Eye (tissue), 1 donor: ENCODE data around the gene VWF.
A peak's percentile ranks its signal among the peaks of the same experiment; 100 is the strongest.

Experiments used
- DNase-seq: peaks from one replicate; pipeline ENCODE4 v3.0.0-alpha.2; 2015

Gene VWF

GRCh38 chr12:6058481-6059161 is 65.8 kb downstream of the VWF start:
- no peak for DNase-seq

- DNase-seq: peak; percentile 70
Observed at GRCh38 chr12:6057700-6058099, 66.8 kb downstream of the VWF start.

- peak; percentile 64 for DNase-seq
Observed at GRCh38 chr12:6056406-6057240, 67.8 kb downstream of the VWF start.

- no peak for DNase-seq
Observed at GRCh38 chr12:6053541-6053940, 70.9 kb downstream of the VWF start.

- no peak for DNase-seq
Observed at GRCh38 chr12:6052940-6053329, 71.5 kb downstream of the VWF start.

GRCh38 chr12:6052206-6052939 is 72.1 kb downstream of the VWF start:
- no peak for DNase-seq

- no peak for DNase-seq
Observed at GRCh38 chr12:6049992-6050391, 74.5 kb downstream of the VWF start.

GRCh38 chr12:6049587-6049986 is 74.9 kb downstream of the VWF start:
- no peak for DNase-seq

- DNase-seq: no peak
Observed at GRCh38 chr12:6047249-6048237, 76.9 kb downstream of the VWF start.

- no peak for DNase-seq
Observed at GRCh38 chr12:6046511-6047180, 77.8 kb downstream of the VWF start.

- no peak for DNase-seq
Observed at GRCh38 chr12:6045438-6045837, 79.0 kb downstream of the VWF start.

- no peak for DNase-seq
Observed at GRCh38 chr12:6044082-6044481, 80.4 kb downstream of the VWF start.

- no peak for DNase-seq
Observed at GRCh38 chr12:6042446-6042845, 82.0 kb downstream of the VWF start.

- DNase-seq: no peak
Observed at GRCh38 chr12:6041891-6042290, 82.6 kb downstream of the VWF start.

- no peak for DNase-seq
Observed at GRCh38 chr12:6040815-6041214, 83.7 kb downstream of the VWF start.

- peak; percentile 92 for DNase-seq
Observed at GRCh38 chr12:6039894-6040601, 84.4 kb downstream of the VWF start.

GRCh38 chr12:6038160-6038559 is 86.3 kb downstream of the VWF start:
- DNase-seq: peak; percentile 83

GRCh38 chr12:6037459-6037858 is 87.0 kb downstream of the VWF start:
- no peak for DNase-seq

GRCh38 chr12:6036509-6036908 is 88.0 kb downstream of the VWF start:
- no peak for DNase-seq

- DNase-seq: no peak
Observed at GRCh38 chr12:6034596-6034995, 89.9 kb downstream of the VWF start.

GRCh38 chr12:6033546-6033945 is 90.9 kb downstream of the VWF start:
- DNase-seq: no peak
